CD4-positive, alpha-beta T cell treated with Interleukin-15 for 1 hour (primary cell): Measurements from ENCODE around the gene BANP.
"Not testable (repeated sequence)": the region's sequence is repeated elsewhere in the genome, so short reads cannot be mapped to it uniquely, and the experiment has no call there.

Experiments used
- DNase-seq: peaks from one replicate; pipeline ENCODE4 v3.0.0-alpha.2; 2020

Gene BANP

GRCh38 chr16:87996962-87997880 is 46.0 kb downstream of the BANP start:
- no peak for DNase-seq

- not testable (repeated sequence) for DNase-seq
Observed at GRCh38 chr16:87998184-87998793, 47.1 kb downstream of the BANP start.

GRCh38 chr16:87998992-87999391 is 47.8 kb downstream of the BANP start:
- DNase-seq, result not testable (repeated sequence)

GRCh38 chr16:88002211-88002610 is 51.0 kb downstream of the BANP start:
- DNase-seq, result no peak

GRCh38 chr16:88002749-88003148 is 51.5 kb downstream of the BANP start:
- DNase-seq, result no peak

- no peak for DNase-seq
Observed at GRCh38 chr16:88003316-88003715, 52.1 kb downstream of the BANP start.

GRCh38 chr16:88003736-88004135 is 52.5 kb downstream of the BANP start:
- DNase-seq, result no peak

- DNase-seq, result no peak
Observed at GRCh38 chr16:88004391-88004790, 53.2 kb downstream of the BANP start.

GRCh38 chr16:88005181-88005581 is 53.9 kb downstream of the BANP start:
- DNase-seq, result peak; percentile 51

- no peak for DNase-seq
Observed at GRCh38 chr16:88005968-88006367, 54.7 kb downstream of the BANP start.

- DNase-seq, result no peak
Observed at GRCh38 chr16:88007321-88007731, 56.1 kb downstream of the BANP start.

GRCh38 chr16:88008840-88009239 is 57.6 kb downstream of the BANP start:
- DNase-seq, result no peak

GRCh38 chr16:88009563-88010342 is 58.5 kb downstream of the BANP start:
- DNase-seq, result no peak

GRCh38 chr16:88010343-88010967 is 59.2 kb downstream of the BANP start:
- no peak for DNase-seq

- no peak for DNase-seq
Observed at GRCh38 chr16:88010968-88011483, 59.8 kb downstream of the BANP start.

- no peak for DNase-seq
Observed at GRCh38 chr16:88012360-88012759, 61.1 kb downstream of the BANP start.

- DNase-seq, result no peak
Observed at GRCh38 chr16:88013091-88013609, 61.9 kb downstream of the BANP start.

- no peak for DNase-seq
Observed at GRCh38 chr16:88013766-88014251, 62.6 kb downstream of the BANP start.

- no peak for DNase-seq
Observed at GRCh38 chr16:88014252-88014781, 63.1 kb downstream of the BANP start.

GRCh38 chr16:88014954-88015805 is 63.9 kb downstream of the BANP start:
- no peak for DNase-seq

- no peak for DNase-seq
Observed at GRCh38 chr16:88015806-88016140, 64.5 kb downstream of the BANP start.
